A673 (cell line): ENCODE results near the gene WDFY3. TPM values are rescaled to one million over a fixed set of nuclear protein-coding genes. Genes with fewer than 3 reads are reported as not detected.

ENCODE experiments used
- BruUV-seq: library from RNA; stranded (reverse); fragments of 400-500 nt; replicated peaks from 2 replicates; lab custom pipeline; 2021; lab: Mats Ljungman, UMichigan
- CTCF ChIA-PET: fragments of 300-600 bp; sonication (Branson Sonifier 250); formaldehyde crosslinking; loops from one replicate; lab custom pipeline; 2022; ENCODE audit warnings: antibody characterized with exemption; lab: Charles Lee
- POLR2A ChIA-PET: fragments of 300-600 bp; sonication (Branson Sonifier 250); formaldehyde crosslinking; loops from one replicate; lab custom pipeline; 2022; ENCODE audit warnings: antibody characterized with exemption; ENCODE audit not compliant: low non-redundant PET; lab: Charles Lee
- DNase-seq: peaks from one replicate; pipeline ENCODE4 v3.0.0-alpha.2; 2015; ENCODE audit warnings: low spot score
- H3K27ac ChIP-seq: fragments of 200-600 bp; sonication (generic); 2 replicates; pipeline ENCODE4 v1.5.1; 2016; ENCODE audit warnings: mixed run types, low read depth, mild to moderate bottlenecking, mixed read lengths, antibody characterized with exemption, low read length; ENCODE audit not compliant: poor library complexity, severe bottlenecking
- H3K27me3 ChIP-seq: fragments of 200-600 bp; sonication (generic); replicated peaks from 2 replicates; pipeline ENCODE4 v1.6.1; 2017; ENCODE audit warnings: mixed run types, low read depth, mild to moderate bottlenecking, mixed read lengths, antibody characterized with exemption, low read length; ENCODE audit not compliant: insufficient read depth, poor library complexity
- H3K36me3 ChIP-seq: fragments of 200-600 bp; sonication (generic); 2 replicates; pipeline ENCODE4 v1.6.1; 2016; ENCODE audit warnings: mixed run types, mild to moderate bottlenecking, mixed read lengths, antibody characterized with exemption, low read length; ENCODE audit not compliant: insufficient read depth, poor library complexity, severe bottlenecking
- H3K4me1 ChIP-seq: fragments of 200-600 bp; sonication (generic); 2 replicates; pipeline ENCODE4 v1.6.1; 2017; ENCODE audit warnings: mixed run types, mild to moderate bottlenecking, mixed read lengths, antibody characterized with exemption, low read length; ENCODE audit not compliant: insufficient read depth, poor library complexity, severe bottlenecking
- H3K4me3 ChIP-seq: fragments of 200-600 bp; sonication (generic); 2 replicates; pipeline ENCODE4 v1.5.1; 2016; ENCODE audit warnings: low read depth, mixed run types, mild to moderate bottlenecking, mixed read lengths, low read length; ENCODE audit not compliant: poor library complexity, severe bottlenecking
- H3K9me3 ChIP-seq: fragments of 200-600 bp; sonication (generic); 2 replicates; pipeline ENCODE4 v1.6.1; 2016; ENCODE audit warnings: mixed run types, low read depth, mild to moderate bottlenecking, mixed read lengths, antibody characterized with exemption, low read length; ENCODE audit not compliant: poor library complexity, severe bottlenecking
- CTCF ChIP-seq: fragments of 300-800, 200-600 bp; sonication (generic); conservative IDR thresholded peaks from 2 replicates; pipeline ENCODE4 v1.5.1; 2017; ENCODE audit warnings: low read depth, mild to moderate bottlenecking, antibody characterized with exemption, low read length, moderate library complexity, mixed read lengths
- EZH2 ChIP-seq: fragments of 200-600 bp; sonication (generic); IDR thresholded peaks from 2 replicates; pipeline ENCODE4 v1.6.1; 2017; ENCODE audit warnings: borderline replicate concordance, low read depth, mild to moderate bottlenecking, mixed read lengths, antibody characterized with exemption, low read length; ENCODE audit not compliant: poor library complexity, severe bottlenecking
- intact Hi-C: fragments of 100-400 bp; cut with micrococcal nuclease; formaldehyde crosslinking; loops from one replicate; pipeline ENCODE4 v1.10.0; 2022; ENCODE audit not compliant: unreplicated experiment
- total RNA-seq: library from RNA; stranded (reverse); gene quantifications from 2 replicates; pipeline ENCODE4 v1.2.3, GENCODE V29; 2021

The WDFY3 gene
- total RNA-seq, 1 experiment from 2014 or later: 43.4 TPM

GRCh38 chr4:84965553-84966381 lies 723 bp downstream of the WDFY3 start:
- intact Hi-C loops: loop anchor here (2.0 to 10.0 kb wide), 2 partner anchors 111 to 383 kb away; partner anchors contain the start of gene CDS1
- POLR2A ChIA-PET: no interaction called here
- H3K9me3 ChIP-seq: no peaks in the 10 kb centered on the region
- H3K36me3 ChIP-seq: no peaks in the 10 kb centered on the region
- CTCF ChIA-PET: no interaction called here
- BruUV-seq: no TSS peak
- H3K4me1 ChIP-seq: peaks cover 6% of the 10 kb centered on the region
- peak overlapping the region; percentile 81 for H3K4me3 ChIP-seq
- H3K27ac ChIP-seq: peak overlapping the region; percentile 80
- TF ChIP-seq EZH2 (no peak), CTCF (no peak)
- no peaks in the 10 kb centered on the region for H3K27me3 ChIP-seq
- peak; percentile 49 for DNase-seq

GRCh38 chr4:84964995-84965552 lies 1.4 kb downstream of the WDFY3 start:
- peaks cover 6% of the 10 kb centered on the region for H3K4me1 ChIP-seq
- intact Hi-C loops: loop anchor here (10.0 kb wide), 1 partner anchor 110 kb away; no protein-coding TSS in a partner anchor
- no TSS peak for BruUV-seq

GRCh38 chr4:84962102-84962501 lies 4.4 kb downstream of the WDFY3 start:
- H3K27me3 ChIP-seq: no peaks in the 10 kb centered on the region
- no peaks in the 10 kb centered on the region for H3K36me3 ChIP-seq
- TF ChIP-seq EZH2 (no peak), CTCF (no peak)
- DNase-seq: no peak
- no peak overlapping the region for H3K27ac ChIP-seq
- no TSS peak for BruUV-seq
- no peaks in the 10 kb centered on the region for H3K9me3 ChIP-seq
- peaks cover 10% of the 10 kb centered on the region for H3K4me1 ChIP-seq
- H3K4me3 ChIP-seq: no peak overlapping the region
- CTCF ChIA-PET: no interaction called here
- POLR2A ChIA-PET: interaction anchor here (0.7 kb wide), 1 partner anchor 81 kb away, joined by 3 read pairs; no protein-coding TSS in a partner anchor
- intact Hi-C loops: loop anchor here (10.0 kb wide), 1 partner anchor 107 kb away; no protein-coding TSS in a partner anchor

More at GRCh38 chr4:84964995-84965552, 1.4 kb downstream of the WDFY3 start:
- H3K27me3 ChIP-seq: no peaks in the 10 kb centered on the region
- ChIA-PET POLR2A (no interaction called here), CTCF (no interaction called here)
- no peak for DNase-seq
- H3K4me3 ChIP-seq: peak overlapping the region; percentile 81
- no peaks in the 10 kb centered on the region for H3K36me3 ChIP-seq
- TF ChIP-seq CTCF (no peak), EZH2 (no peak)
- peak overlapping the region; percentile 80 for H3K27ac ChIP-seq
- H3K9me3 ChIP-seq: no peaks in the 10 kb centered on the region
